GM12873 (cell line): ENCODE results near the gene MKNK1.

Source experiments
- CTCF ChIP-seq: IDR thresholded peaks from 2 replicates; pipeline ENCODE4 v1.5.1; 2012; ENCODE audit warnings: low read depth, mild to moderate bottlenecking, moderate library complexity, low read length, control low read depth; ENCODE audit not compliant: insufficient read depth; ENCODE audit errors: missing control alignments

MKNK1 gene

GRCh38 chr1:46603858-46604549, at the start of gene MKNK1:
Gene MKNK1 (minus strand): TSS chr1:46604268. CDS start chr1:46583327, 20,941 bp downstream.
- peak; percentile 26 for TF ChIP-seq CTCF

GRCh38 chr1:46653405-46653958, 49.4 kb upstream of the MKNK1 start:
- no peak for TF ChIP-seq CTCF

- no peak for TF ChIP-seq CTCF
These were observed 48.4 kb upstream of the MKNK1 start for GRCh38 chr1:46652321-46653100.

- TF ChIP-seq CTCF = no peak
These were observed 46.4 kb upstream of the MKNK1 start for GRCh38 chr1:46650491-46650890.

- no peak for TF ChIP-seq CTCF
These were observed 45.7 kb upstream of the MKNK1 start for GRCh38 chr1:46649764-46650163.

- TF ChIP-seq CTCF = no peak
These were observed 43.5 kb upstream of the MKNK1 start for GRCh38 chr1:46647611-46648010.

- TF ChIP-seq CTCF = no peak
These were observed 42.8 kb upstream of the MKNK1 start for GRCh38 chr1:46646844-46647243.
